Measurements from ENCODE around the gene GCN1.
"Not testable (repeated sequence)": the region's sequence is repeated elsewhere in the genome, so short reads cannot be mapped to it uniquely, and the experiment has no call there.

Gene GCN1

GRCh38 chr12:120238217-120238616, 43.7 kb upstream of the GCN1 start (continued):
- TF ChIP-seq ZNF362 (tag by site-specific recombination; IDR thresholded peaks at IDR 0.05) (no peak), ZNF16 (tag by site-specific recombination; IDR thresholded peaks at IDR 0.05; ENCODE audit: low read depth) (no peak)

- H3K9me3 ChIP-seq (ENCODE audit: control insufficient read depth, insufficient read depth, low read depth, low read length): no peaks in the 10 kb centered on the region
- peaks cover 13% of the 10 kb centered on the region for H3K4me1 ChIP-seq (ENCODE audit: control insufficient read depth, insufficient read depth, low read length)
- H3K4me3 ChIP-seq (ENCODE audit: low read depth, low read length): no peak overlapping the region
- TF ChIP-seq ZNF324 (tag by site-specific recombination; IDR thresholded peaks at IDR 0.05) (no peak), TRIM28 (IDR thresholded peaks at IDR 0.05; ENCODE audit: borderline replicate concordance, low read length) (no peak), OSR2 (tag by site-specific recombination; IDR thresholded peaks at IDR 0.05) (no peak), KLF17 (tag by site-specific recombination; IDR thresholded peaks at IDR 0.05) (no peak), REPIN1 (tag by site-specific recombination; IDR thresholded peaks at IDR 0.05; ENCODE audit: low read depth) (no peak), IKZF3 (tag by site-specific recombination; IDR thresholded peaks at IDR 0.05) (no peak), ZBTB26 (tag by site-specific recombination; optimal IDR thresholded peaks at IDR 0.05) (no peak), ZFP3 (tag by site-specific recombination; IDR thresholded peaks at IDR 0.05; ENCODE audit: low read depth) (no peak)
- TF ChIP-seq, protein P1, sequence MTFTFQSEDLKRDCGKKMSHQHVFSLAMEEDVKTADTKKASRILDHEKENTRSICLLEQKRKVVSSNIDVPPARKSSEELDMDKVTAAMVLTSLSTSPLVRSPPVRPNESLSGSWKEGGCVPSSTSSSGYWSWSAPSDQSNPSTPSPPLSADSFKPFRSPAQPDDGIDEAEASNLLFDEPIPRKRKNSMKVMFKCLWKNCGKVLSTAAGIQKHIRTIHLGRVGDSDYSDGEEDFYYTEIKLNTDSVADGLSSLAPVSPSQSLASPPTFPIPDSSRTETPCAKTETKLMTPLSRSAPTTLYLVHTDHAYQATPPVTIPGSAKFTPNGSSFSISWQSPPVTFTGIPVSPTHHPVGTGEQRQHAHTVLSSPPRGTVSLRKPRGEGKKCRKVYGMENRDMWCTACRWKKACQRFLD (tag by site-specific recombination; IDR thresholded peaks at IDR 0.05): no peak
- TF ChIP-seq, protein P2, sequence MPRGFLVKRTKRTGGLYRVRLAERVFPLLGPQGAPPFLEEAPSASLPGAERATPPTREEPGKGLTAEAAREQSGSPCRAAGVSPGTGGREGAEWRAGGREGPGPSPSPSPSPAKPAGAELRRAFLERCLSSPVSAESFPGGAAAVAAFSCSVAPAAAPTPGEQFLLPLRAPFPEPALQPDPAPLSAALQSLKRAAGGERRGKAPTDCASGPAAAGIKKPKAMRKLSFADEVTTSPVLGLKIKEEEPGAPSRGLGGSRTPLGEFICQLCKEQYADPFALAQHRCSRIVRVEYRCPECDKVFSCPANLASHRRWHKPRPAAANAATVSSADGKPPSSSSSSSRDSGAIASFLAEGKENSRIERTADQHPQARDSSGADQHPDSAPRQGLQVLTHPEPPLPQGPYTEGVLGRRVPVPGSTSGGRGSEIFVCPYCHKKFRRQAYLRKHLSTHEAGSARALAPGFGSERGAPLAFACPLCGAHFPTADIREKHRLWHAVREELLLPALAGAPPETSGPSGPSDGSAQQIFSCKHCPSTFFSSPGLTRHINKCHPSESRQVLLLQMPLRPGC (tag by site-specific recombination; IDR thresholded peaks at IDR 0.05): no peak
- ChIA-PET CTCF (interaction anchor here (0.6 to 9.3 kb wide), 5 partner anchors 8 to 61 kb away, joined by 3 to 132 read pairs (median 4); partner anchors contain the start of genes PXN and RPLP0), POLR2A (interaction anchor here (0.6 to 1.4 kb wide), 3 partner anchors 37 to 54 kb away, joined by 4 to 9 read pairs (median 8); partner anchors contain the start of genes RNU4-2 and RPLP0)
- no peak overlapping the region for H3K27ac ChIP-seq (ENCODE audit: extremely low read depth, low read depth, low read length)
- H3K36me3 ChIP-seq (ENCODE audit: control insufficient read depth in 2 of 2, insufficient read depth in 1 of 2, low read length in 2 of 2): no peaks in the 10 kb centered on the region
These were observed 43.1 kb upstream of the GCN1 start for GRCh38 chr12:120237360-120238171.

- not testable (repeated sequence) for H3K9me3 ChIP-seq (ENCODE audit: control insufficient read depth, insufficient read depth, low read depth, low read length); H3K27ac ChIP-seq (ENCODE audit: extremely low read depth, low read depth, low read length); H3K36me3 ChIP-seq (ENCODE audit: control insufficient read depth in 2 of 2, insufficient read depth in 1 of 2, low read length in 2 of 2); H3K4me3 ChIP-seq (ENCODE audit: low read depth, low read length)
- ChIA-PET CTCF (interaction anchor here (0.6 to 9.3 kb wide), 7 partner anchors 7 to 34 kb away, joined by 3 to 132 read pairs (median 18); partner anchors contain the start of gene PXN), POLR2A (interaction anchor here (0.6 to 2.4 kb wide), 4 partner anchors 7 to 60 kb away, joined by 4 to 9 read pairs (median 8); partner anchors contain the start of genes RNU4-2 and RPLP0)
- TF ChIP-seq ZSCAN4 (tag by site-specific recombination; IDR thresholded peaks at IDR 0.05): 0 out of 2 replicates have a peak, but pooled peaks have one; percentile 28
- peaks cover 18% of the 10 kb centered on the region for H3K4me1 ChIP-seq (ENCODE audit: control insufficient read depth, insufficient read depth, low read length)
These were observed 42.3 kb upstream of the GCN1 start for GRCh38 chr12:120236809-120237208.
